HuH-7.5 (cell line): ENCODE measurements around the gene ACVR1C.

Experiments
- DNase-seq: peaks from one replicate; pipeline ENCODE4 v3.0.0; 2011; ENCODE audit warnings: low spot score

ACVR1C gene

GRCh38 chr2:157497638-157498314 lies 130.9 kb downstream of the ACVR1C start:
- peak; percentile 29 for DNase-seq

GRCh38 chr2:157492189-157492773 lies 136.4 kb downstream of the ACVR1C start:
- peak; percentile 42 for DNase-seq

- no peak for DNase-seq
Measured at GRCh38 chr2:157489983-157490382, 138.7 kb downstream of the ACVR1C start.

GRCh38 chr2:157488877-157489276 lies 139.8 kb downstream of the ACVR1C start:
- no peak for DNase-seq

- no peak for DNase-seq
Measured at GRCh38 chr2:157487747-157488146, 140.9 kb downstream of the ACVR1C start.

GRCh38 chr2:157487271-157487610 lies 141.4 kb downstream of the ACVR1C start:
- no peak for DNase-seq

- no peak for DNase-seq
Measured at GRCh38 chr2:157486596-157487270, 141.9 kb downstream of the ACVR1C start.

GRCh38 chr2:157480182-157480961 lies 148.3 kb downstream of the ACVR1C start:
- no peak for DNase-seq

GRCh38 chr2:157479081-157480027 lies 149.3 kb downstream of the ACVR1C start:
- DNase-seq = no peak

GRCh38 chr2:157477919-157478318 lies 150.7 kb downstream of the ACVR1C start:
- DNase-seq = no peak

- DNase-seq = no peak
Measured at GRCh38 chr2:157476953-157477709, 151.5 kb downstream of the ACVR1C start.
